ENCODE measurements around the gene DDX5.
"Not testable (repeated sequence)": the region's sequence is repeated elsewhere in the genome, so short reads cannot be mapped to it uniquely, and the experiment has no call there.

Gene DDX5

DNA sequence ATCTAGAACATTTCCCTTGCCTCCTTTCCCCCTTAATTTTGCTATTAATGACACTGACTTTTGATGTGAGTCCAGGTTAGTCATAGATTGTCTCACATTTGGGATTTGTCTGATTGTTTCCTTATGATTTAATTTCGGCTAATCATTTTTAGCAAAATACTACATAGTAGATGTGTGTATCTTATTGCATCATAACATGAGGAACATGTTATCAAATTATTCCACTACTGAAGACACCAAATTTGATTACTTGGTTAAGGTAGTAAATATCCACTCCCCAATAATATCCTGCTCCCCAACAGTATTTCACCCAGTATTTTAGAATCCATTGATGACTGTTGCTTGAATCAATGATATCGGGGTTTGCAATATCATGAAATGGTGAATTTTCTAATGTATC, 12.0 kb downstream of the DDX5 start:
- no peak for DNase-seq (ENCODE audit: low read depth in 2 of 2)

DNA sequence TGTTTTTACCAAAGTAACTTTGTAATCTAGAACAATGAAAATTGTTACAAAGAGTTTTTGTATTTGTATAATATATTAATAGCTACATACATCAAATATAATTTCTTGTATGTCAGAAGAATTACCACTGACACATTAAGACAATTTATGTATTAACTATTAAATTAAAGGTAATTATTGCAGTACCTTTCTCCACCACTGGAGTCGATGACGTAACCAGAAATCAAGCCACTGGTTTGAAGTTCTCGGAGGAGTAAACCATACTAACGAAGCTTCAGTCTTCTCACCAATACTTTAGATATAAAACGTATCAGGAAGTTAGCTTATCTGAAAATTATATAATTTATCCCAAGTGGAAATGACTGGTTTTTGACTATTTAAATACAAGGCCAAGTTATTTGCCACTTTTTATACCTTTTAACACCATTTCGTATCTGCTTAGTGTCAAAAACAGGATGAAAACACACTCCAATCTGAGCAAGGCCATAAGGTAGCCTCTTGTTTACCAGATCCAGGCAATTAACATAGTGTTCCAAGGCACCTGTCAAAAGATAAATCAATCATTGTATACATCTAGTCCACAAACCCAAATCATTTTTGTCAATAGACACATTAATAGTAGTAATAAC, 13.5 kb downstream of the DDX5 start:
- no peak for DNase-seq (ENCODE audit: low read depth in 2 of 2)

DNA sequence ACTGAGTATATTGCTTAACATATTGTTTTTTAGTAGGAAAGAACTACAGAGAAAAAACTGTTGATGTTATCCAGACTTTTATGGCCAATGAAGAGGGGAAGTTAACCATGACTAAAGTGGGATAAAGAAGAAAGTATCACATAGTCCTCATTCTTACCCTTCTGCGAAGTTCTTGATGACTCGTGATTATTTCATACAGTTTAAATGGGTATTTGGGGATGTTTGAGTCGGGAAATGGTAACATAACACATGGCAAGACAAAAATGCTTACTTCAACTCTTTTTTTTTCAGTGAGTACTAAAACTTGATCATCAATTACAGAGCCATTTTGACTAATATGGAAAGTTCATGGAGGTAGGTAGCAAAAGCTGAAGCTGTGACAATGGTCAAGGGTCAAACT, 14.1 kb downstream of the DDX5 start:
- no peak for DNase-seq (ENCODE audit: low read depth in 2 of 2)

DNA sequence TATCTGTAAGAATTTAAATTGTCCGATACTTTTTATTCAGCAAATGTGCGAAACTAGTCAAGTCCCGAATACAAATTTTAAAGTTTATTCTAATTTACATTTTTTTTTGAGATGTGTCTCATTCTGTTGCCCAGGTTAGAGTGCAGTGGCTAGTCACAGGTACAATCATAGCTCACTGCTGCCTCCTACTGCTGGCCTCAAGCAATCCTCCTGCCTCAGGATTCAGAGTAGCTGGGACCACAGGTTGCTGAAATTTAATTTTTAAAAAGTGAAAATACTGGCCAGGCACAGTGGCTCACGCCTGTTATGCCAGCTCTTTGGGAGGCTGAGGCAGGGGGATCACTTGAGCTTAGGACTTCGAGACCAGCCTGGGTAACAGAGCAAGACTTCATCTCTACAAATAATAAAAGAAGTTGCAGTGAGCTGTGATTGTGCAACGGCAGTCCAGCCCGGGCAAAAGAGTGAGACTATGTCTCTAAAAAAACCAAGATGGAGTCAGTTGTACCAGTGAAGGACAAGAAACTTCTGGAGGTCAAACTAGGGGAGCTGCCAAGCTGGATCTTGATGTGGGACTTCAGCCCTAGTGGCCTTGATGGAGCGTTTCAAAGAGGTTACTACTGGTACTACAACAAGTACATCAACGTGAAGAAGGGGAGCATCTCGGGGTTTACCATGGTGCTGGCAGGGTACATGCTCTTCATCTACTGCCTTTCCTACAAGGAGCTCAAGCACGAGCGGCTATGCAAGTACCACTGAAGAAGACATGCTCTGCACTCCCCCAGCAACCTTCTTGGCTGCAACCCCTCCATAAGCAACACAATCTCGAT, 14.8 kb downstream of the DDX5 start:
- no peak for DNase-seq (ENCODE audit: low read depth in 2 of 2)

DNA sequence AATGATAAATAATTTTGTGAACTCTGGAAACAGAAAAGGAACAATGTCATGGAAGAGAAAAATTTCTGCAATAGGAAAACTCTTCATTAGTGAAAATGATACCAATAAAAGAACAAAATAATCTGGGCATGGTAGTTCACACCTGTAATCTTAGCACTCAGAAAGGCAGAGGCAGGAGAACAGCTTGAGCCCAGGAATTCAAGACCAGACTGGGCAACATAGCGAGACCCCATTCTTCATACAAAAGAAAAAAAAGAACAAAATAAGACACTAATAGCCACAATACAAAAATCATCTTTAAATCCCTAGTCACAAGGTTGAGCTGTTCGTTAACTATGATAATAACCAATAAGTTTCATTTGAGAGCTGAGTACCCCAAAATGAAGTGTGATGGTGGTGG, 17.8 kb downstream of the DDX5 start:
- no peak for DNase-seq (ENCODE audit: low read depth in 2 of 2)

DNA sequence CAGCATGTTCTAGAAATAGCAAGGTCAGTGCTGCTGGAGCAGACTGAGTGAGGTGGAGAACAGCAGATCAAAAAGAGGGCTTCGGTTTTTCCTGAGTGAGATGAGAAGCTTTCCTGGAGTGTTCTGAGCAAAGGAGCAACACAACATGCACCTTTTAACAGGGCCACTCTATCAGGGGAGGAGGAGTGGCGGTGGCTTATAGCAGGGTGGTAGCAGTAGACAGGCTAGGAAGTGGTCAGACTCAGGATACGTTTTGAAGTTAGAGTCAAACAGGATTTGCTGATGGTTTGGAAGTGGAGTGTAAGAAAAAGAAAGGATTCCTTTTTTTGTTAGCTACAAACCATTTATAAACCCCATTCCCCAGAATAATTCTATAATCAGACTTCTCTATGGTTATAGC, 21.7 kb downstream of the DDX5 start:
- DNase-seq (ENCODE audit: low read depth in 2 of 2) = no peak

DNA sequence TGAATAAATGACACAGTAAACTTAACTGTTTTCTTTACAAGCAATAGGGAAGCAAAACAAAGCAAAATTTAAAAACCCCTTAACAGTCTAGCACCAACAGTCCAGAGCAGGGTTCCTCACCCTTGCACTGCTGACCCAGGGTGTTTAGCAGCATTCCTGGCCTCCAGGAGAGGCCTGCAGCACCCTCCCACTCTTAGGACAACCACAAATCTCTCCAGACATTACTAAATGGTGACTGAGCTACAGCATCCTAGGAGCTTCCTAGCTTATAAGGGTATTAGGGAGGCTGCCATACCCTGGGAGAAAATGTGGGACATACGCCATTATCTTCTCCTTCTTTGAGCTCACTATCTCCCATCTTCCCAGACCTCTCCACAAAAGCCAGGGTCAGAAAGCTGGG, 25.1 kb downstream of the DDX5 start:
- DNase-seq (ENCODE audit: low read depth in 2 of 2) = no peak

DNA sequence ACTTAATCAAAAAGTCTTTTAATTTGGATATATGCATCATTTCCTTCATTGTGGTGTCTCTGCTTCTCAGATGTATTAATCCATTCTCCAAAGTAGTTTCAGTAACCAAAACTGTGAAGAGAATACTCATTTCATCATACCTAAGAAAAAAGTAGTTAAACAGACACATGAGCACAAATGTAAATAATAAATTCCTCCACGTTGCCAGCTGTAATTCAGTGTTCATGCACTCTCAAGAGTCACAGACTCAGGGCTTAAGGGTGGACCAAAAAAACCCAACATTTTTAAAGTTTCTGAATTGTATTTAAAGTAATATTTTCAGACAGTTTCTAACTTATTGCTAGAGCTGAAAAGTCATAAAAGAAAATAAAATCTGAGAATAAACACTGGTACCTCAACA, 28.2 kb downstream of the DDX5 start:
- DNase-seq (ENCODE audit: low read depth in 2 of 2) = no peak

DNA sequence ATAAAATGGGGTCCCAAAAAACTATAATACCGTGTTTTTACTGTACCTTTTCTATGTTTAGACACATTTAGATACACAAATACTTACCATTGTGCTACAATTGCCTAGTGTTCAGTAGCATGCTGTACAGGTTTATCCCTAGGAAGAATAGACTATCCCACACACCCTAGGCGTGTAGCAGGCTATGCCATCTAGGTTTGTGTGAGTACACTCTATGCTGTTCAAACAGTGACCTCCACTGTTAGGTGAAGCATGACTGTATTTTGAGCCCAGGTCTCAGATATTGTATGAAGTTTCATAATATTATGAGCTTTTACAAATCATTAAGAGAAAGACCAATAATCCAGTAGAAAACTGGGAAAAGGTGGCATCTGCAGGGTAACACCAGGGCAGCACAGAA, 33.5 kb downstream of the DDX5 start:
- DNase-seq (ENCODE audit: low read depth in 2 of 2) = no peak

DNA sequence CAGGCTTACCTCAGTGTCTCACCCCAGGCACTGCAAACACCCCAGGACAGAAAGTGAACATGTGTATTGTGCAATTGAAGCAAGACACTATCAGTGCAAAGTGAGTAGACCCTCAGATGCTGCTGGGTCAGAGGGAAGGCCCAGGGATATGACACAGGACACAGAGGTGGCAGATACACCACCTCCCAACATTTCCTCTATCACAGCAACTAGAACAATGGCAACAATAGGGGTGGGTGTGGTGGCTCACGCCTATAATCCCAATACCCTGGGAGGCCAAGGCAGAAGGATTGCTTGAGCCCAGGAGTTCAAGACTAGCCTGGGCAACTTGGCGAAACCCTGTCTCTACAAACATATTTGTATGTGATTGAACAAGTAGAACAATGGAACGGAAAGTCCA, 34.6 kb downstream of the DDX5 start:
- DNase-seq (ENCODE audit: low read depth in 2 of 2) = no peak

DNA sequence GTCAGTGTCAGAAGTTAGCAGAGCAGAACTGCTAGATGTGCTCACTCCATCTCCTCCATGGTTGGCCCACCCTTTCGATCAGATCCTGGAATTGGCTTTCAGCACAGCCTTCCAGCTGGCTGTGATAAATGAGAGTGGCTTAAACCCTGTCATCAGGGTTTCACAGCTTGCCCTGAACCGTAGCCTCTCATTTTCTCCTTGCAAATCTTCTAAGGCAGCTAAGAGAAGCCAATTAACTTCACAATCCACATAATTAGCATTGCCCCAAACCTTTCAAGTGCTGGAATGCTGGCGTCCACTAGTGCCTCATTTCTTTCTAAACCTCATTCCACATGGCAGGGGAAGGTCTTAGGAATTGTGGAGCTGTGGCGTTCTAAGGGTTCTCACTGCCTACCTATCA, 35.5 kb downstream of the DDX5 start:
- no peak for DNase-seq (ENCODE audit: low read depth in 2 of 2)

DNA sequence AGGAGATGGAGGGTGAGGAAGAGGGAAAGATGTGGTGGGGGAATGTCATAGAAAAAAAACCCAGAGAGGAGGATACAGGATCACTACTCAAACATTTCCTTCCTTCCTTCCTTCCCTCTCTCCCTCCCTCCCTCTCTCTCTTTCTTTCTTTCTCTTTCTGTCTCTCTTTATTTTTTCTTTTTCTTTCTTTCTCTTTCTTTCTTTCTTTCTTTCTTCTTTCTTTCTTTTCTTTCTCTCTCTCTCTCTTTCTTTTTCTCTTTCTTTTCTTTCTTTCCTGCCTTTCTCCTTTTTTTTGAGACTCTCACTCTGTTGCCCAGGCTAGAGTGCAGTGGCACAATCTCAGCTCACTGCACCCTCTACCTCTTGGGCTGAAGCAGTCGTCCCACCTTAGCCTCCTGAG, 39.3 kb downstream of the DDX5 start:
- not testable (repeated sequence) for DNase-seq (ENCODE audit: low read depth in 2 of 2)

DNA sequence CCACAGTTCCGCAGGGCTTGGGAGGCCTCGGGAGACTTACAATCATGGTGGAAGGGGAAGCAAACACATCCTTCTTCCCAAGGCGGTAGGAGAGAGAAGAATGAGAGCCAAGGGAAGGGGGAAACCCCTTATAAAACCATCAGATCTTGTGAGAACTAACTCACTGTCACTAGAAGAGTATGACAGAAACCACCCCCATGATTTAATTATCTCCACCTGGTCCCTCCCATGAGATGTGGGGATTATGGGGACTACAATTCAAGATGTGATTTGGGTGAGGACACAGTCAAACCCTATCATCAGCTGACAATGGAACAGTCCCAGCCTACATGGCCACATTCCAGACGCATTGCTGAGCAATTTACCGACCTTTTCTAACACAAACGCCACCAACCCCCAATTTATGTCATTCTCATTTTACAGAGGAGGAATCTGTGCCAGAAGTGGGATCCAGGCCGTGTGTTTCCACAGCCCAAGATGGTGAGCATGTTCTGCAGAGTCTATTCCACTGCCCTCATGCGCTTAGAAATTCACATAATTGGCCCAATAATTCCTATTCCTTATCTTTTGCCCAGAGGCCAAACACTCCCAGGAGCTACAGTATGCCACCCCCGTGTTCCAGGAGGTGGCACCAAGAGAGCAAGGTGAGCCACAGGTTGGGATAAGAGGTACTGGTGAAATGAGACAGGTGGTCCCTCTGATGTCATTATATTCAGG, 39.9 kb downstream of the DDX5 start:
- DNase-seq (ENCODE audit: low read depth in 2 of 2) = no peak

DNA sequence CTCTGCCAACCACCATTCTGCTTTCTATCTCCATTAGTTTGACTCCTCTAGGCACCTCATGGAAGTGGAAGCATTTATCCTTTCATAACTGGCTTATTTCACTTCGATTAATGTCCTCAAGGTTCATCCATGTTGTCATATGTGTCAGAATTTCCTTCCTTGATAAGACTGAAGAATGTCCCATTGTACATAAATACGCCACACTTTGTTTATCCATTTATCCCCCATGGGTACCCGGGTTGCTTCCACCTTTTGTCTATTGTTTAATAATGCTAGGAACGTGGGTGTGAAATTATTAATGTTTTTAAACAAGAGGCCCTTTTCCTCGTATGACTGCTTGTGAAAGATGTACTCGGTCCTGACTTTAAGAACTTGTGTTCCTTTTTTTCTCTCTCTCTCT, 44.3 kb downstream of the DDX5 start:
- DNase-seq (ENCODE audit: low read depth in 2 of 2) = no peak

DNA sequence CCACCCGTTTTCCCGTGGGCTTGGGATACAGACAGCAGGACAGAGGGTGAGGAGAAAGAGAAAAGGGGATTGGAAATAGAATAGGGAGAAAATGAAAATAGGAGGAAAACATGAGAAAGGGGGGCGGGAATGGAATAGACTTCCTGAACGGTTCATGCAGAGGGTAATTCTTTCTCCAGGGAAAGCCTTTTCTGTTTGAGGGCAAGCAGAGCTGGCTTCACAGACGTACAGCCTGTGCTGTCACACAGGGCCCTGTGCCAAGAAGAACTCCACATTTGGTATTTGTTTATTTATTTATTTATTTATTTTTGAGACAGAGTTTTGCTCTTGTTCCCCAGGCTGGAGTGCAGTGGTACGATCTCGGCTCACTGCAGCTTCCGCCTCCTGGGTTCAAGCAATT, 45.1 kb downstream of the DDX5 start:
- no peak for DNase-seq (ENCODE audit: low read depth in 2 of 2)

DNA sequence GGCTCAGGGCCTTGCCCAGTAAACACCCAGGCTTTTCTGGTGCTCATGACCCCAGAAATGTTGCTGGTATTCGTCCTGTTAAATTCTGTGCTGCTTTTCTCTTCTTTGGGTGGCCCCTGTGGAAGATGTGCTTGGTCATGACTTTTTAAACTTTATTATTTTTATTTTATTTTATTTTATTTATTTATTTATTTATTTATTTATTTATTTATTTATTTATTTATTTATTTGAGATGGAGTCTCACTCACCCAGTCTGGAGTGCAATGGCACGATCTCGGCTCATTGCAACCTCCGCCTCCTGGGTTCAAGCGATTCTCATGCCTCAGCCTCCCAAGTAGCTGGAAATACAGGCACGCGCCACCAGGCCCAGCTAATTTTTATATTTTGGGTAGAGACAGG, 46.3 kb downstream of the DDX5 start:
- not testable (repeated sequence) for DNase-seq (ENCODE audit: low read depth in 2 of 2)

DNA sequence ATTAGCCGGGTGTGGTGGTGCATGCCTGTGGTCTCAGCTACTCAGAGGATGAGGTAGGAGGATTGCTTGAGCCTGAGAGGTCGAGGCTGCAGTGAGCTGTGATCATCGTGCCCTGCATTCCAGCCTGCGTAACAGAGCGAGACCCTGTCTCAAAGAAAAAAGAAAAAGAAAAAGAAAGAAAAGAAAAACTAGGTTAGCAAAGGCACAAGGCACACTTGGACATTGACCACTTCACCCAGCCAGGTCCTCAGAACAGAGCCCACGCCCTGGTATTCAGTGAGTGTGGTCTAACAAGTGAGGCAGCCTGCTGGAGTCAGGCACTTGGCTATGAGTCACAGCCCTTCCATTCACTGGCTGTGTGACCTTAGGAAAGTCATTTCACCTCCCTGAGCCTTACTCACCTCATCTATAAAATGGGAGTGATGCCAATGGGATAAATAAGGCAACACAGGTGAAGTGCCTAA, 46.8 kb downstream of the DDX5 start:
- DNase-seq (ENCODE audit: low read depth in 2 of 2) = no peak

DNA sequence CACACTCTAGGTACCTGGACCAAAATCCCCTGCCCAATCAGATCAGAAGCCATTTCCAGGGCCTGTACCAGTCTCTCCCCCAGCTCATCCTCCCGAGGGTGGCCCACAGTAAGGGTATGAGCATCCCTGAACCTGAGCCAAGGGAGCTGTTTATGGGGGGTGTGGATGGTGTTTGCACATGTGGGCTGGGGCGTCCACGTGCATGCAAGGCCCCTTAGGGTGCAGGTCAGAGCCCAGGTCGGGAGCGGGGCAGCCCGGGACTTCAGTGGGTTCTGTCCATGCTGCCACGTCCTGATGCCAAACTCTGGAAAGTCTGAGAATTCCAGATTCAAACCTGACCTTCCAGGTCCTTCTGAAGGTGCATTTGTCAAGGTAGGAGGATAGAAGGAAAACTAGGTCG, 47.3 kb downstream of the DDX5 start:
- no peak for DNase-seq (ENCODE audit: low read depth in 2 of 2)

DNA sequence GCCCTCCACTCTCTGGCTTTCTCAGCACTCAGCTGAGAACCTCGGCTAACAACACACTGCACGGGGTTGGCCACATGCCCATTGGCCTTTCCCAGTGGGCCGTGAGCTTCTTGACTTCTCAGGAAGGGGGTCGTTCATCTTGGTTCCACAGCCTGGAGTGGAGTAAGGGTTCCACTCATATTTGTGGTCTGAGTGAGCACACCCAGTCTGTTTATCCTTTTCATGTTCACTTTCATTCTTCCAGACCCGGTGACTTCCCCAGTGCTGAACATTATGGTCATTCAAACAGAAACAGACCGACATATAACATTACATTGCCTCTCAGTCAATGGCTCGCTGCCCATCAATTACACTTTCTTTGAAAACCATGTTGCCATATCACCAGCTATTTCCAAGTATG, 48.9 kb downstream of the DDX5 start:
- no peak for DNase-seq (ENCODE audit: low read depth in 2 of 2)

DNA sequence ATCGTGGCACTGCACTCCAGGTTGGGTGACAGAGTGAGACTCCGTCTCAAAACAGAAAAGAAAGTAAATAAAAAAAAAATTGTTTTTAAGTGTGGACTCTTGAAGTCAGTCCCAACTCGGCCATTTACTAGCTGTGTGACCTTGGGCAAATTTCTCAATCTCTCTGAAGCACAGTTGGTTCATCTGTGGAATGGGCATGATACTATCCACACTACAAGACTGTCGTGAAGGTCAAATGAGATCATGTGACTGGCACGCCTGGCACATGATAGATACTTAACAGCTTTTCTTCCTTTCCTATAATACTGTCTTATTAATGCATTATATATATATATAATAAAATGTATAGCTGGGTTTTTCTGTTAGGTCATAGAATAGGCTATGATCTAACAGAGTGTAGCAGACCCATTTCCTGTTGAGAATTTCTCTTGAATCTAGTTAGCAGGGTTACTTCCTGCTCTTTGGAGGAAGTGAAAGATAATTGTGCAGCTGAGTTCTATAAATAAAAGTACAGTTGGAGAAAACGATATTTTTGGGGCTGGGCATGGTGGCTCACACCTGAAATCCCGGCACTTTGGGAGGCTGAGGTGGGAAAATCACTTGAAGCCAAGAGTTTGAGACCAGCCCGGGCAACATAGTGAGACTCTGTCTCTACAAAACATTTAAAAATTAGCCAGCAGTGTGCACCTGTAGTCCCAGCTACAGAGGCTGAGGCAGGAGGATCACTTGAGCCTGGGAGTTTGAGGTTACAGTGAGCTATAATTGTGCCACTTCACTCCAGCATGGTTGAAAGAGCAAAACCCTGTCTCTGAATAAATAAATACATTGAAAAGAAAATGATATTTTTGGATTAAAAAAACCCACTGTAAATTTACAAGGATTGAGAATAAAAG, 49.9 kb downstream of the DDX5 start:
- no peak for DNase-seq (ENCODE audit: low read depth in 2 of 2)

DNA sequence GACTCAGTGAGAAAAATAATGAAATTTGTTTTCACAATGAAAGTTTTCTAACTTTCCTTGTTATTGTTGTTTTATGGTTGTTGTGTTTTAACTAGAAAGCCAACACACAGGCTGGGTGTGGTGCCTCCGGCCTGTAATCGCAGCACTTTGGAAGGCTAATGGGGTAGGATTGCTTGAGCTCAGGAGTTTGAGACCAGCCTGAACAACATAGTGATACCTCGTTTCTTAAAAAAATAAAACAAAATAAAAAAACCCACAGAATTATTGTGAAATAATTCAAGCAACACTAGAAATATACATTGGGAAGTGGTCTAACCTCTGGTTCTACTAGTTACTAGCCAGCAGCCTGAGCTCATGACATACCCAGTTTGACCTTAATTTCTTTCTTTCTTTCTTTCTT, 56.5 kb downstream of the DDX5 start:
- DNase-seq (ENCODE audit: low read depth in 2 of 2) = no peak
